Stromal cell of bone marrow (primary cell): ENCODE measurements around the gene DAO.

ENCODE experiments used
- DNase-seq: peaks from one replicate; pipeline ENCODE4 v3.0.0-alpha.2; 2012; ENCODE audit warnings: low read depth

DAO gene

GRCh38 chr12:108918960-108919642 is 39.2 kb downstream of the DAO start:
- DNase-seq, result no peak

- no peak for DNase-seq
Measured at GRCh38 chr12:108921946-108922345, 42.1 kb downstream of the DAO start.

GRCh38 chr12:108922918-108923317 is 43.0 kb downstream of the DAO start:
- DNase-seq, result no peak

- no peak for DNase-seq
Measured at GRCh38 chr12:108928695-108929094, 48.8 kb downstream of the DAO start.

GRCh38 chr12:108930155-108930554 is 50.3 kb downstream of the DAO start:
- no peak for DNase-seq

- DNase-seq, result no peak
Measured at GRCh38 chr12:108930756-108931155, 50.9 kb downstream of the DAO start.

GRCh38 chr12:108933949-108934348 is 54.1 kb downstream of the DAO start:
- no peak for DNase-seq

- no peak for DNase-seq
Measured at GRCh38 chr12:108935159-108935763, 55.4 kb downstream of the DAO start.

- no peak for DNase-seq
Measured at GRCh38 chr12:108938247-108938924, 58.5 kb downstream of the DAO start.

- no peak for DNase-seq
Measured at GRCh38 chr12:108939594-108939993, 59.7 kb downstream of the DAO start.

GRCh38 chr12:108940138-108940537 is 60.2 kb downstream of the DAO start:
- no peak for DNase-seq

GRCh38 chr12:108947097-108947496 is 67.2 kb downstream of the DAO start:
- no peak for DNase-seq

GRCh38 chr12:108948367-108948766 is 68.5 kb downstream of the DAO start:
- DNase-seq, result no peak

- no peak for DNase-seq
Measured at GRCh38 chr12:108949976-108950375, 70.1 kb downstream of the DAO start.
